NOMO-1 treated with dmso at 0.1 percent for 144 hours (cell line): Measurements from ENCODE around the gene NR2F1-AS1.

Experiments used
- DNase-seq: peaks from one replicate; lab custom pipeline; 2025; ENCODE audit not compliant: unreplicated experiment; lab: John Stamatoyannopoulos, UW

The NR2F1-AS1 gene

GRCh38 chr5:93431250-93431649 lies 149.8 kb downstream of the NR2F1-AS1 start:
- DNase-seq: no peak

- no peak for DNase-seq
Measured at GRCh38 chr5:93430673-93431199, 150.3 kb downstream of the NR2F1-AS1 start.

GRCh38 chr5:93430118-93430517 lies 150.9 kb downstream of the NR2F1-AS1 start:
- no peak for DNase-seq

GRCh38 chr5:93428868-93429267 lies 152.2 kb downstream of the NR2F1-AS1 start:
- no peak for DNase-seq

- no peak for DNase-seq
Measured at GRCh38 chr5:93427316-93427715, 153.7 kb downstream of the NR2F1-AS1 start.

- no peak for DNase-seq
Measured at GRCh38 chr5:93425096-93425495, 155.9 kb downstream of the NR2F1-AS1 start.

GRCh38 chr5:93423300-93423699 lies 157.7 kb downstream of the NR2F1-AS1 start:
- DNase-seq: no peak

- DNase-seq: no peak
Measured at GRCh38 chr5:93422652-93423280, 158.3 kb downstream of the NR2F1-AS1 start.

GRCh38 chr5:93421987-93422401 lies 159.0 kb downstream of the NR2F1-AS1 start:
- DNase-seq: no peak

- no peak for DNase-seq
Measured at GRCh38 chr5:93421468-93421867, 159.6 kb downstream of the NR2F1-AS1 start.

GRCh38 chr5:93417490-93417889 lies 163.5 kb downstream of the NR2F1-AS1 start:
- DNase-seq: no peak

- DNase-seq: no peak
Measured at GRCh38 chr5:93415819-93416218, 165.2 kb downstream of the NR2F1-AS1 start.

GRCh38 chr5:93411716-93412115 lies 169.3 kb downstream of the NR2F1-AS1 start:
- no peak for DNase-seq

- DNase-seq: no peak
Measured at GRCh38 chr5:93409691-93410090, 171.3 kb downstream of the NR2F1-AS1 start.

GRCh38 chr5:93407454-93407853 lies 173.6 kb downstream of the NR2F1-AS1 start:
- DNase-seq: no peak

GRCh38 chr5:93406971-93407401 lies 174.0 kb downstream of the NR2F1-AS1 start:
- DNase-seq: no peak

GRCh38 chr5:93404246-93404645 lies 176.8 kb downstream of the NR2F1-AS1 start:
- DNase-seq: no peak

- DNase-seq: no peak
Measured at GRCh38 chr5:93403141-93403928, 177.7 kb downstream of the NR2F1-AS1 start.

- no peak for DNase-seq
Measured at GRCh38 chr5:93402451-93402850, 178.6 kb downstream of the NR2F1-AS1 start.

GRCh38 chr5:93401634-93402213 lies 179.3 kb downstream of the NR2F1-AS1 start:
- no peak for DNase-seq

- no peak for DNase-seq
Measured at GRCh38 chr5:93399675-93400074, 181.3 kb downstream of the NR2F1-AS1 start.

- DNase-seq: no peak
Measured at GRCh38 chr5:93395971-93396379, 185.0 kb downstream of the NR2F1-AS1 start.
